CD4-positive, alpha-beta memory T cell (primary cell): ENCODE results near the gene CACNA2D2. TPM values are rescaled to one million over a fixed set of nuclear protein-coding genes. Genes with fewer than 3 reads are reported as not detected.
A peak's percentile ranks its signal among the peaks of the same experiment; 100 is the strongest.

ENCODE experiments used
- CTCF ChIA-PET: fragments of 350-600 bp; sonication (Branson Sonifier 250); formaldehyde crosslinking; loops from one replicate; lab custom pipeline; 2021; ENCODE audit warnings: inconsistent platforms; ENCODE audit not compliant: partially characterized antibody; lab: Charles Lee
- POLR2A ChIA-PET: fragments of 350-600 bp; sonication (Branson Sonifier 250); formaldehyde crosslinking; loops from one replicate; lab custom pipeline; 2021; ENCODE audit not compliant: partially characterized antibody; lab: Charles Lee
- DNase-seq, 5 donors: peaks; one replicate each; pipeline versions ENCODE4 v3.0.0 to v3.0.0-alpha.2; 2020 to 2022; ENCODE audit warnings: mixed read lengths in 1 of 5
- H3K27ac ChIP-seq: one replicate; pipeline ENCODE4 v1.7.0; 2013; ENCODE audit warnings: low read depth, low read length
- H3K27me3 ChIP-seq: 2 replicates; pipeline ENCODE4 v1.7.0; 2013; ENCODE audit warnings: mild to moderate bottlenecking, low read length, moderate library complexity; ENCODE audit not compliant: insufficient read depth
- H3K36me3 ChIP-seq: 2 replicates; pipeline ENCODE4 v1.7.0; 2013; ENCODE audit warnings: mild to moderate bottlenecking, low read length, moderate library complexity; ENCODE audit not compliant: insufficient read depth
- H3K4me1 ChIP-seq: 2 replicates; pipeline ENCODE4 v1.7.0; 2013; ENCODE audit warnings: mild to moderate bottlenecking, low read length, moderate library complexity; ENCODE audit not compliant: insufficient read depth
- H3K4me3 ChIP-seq, 2 donors: one replicate each; pipeline ENCODE4 v1.7.0; 2013; ENCODE audit warnings: low read length in 2 of 2, mild to moderate bottlenecking in 1 of 2
- H3K9me3 ChIP-seq, 2 donors: one replicate each; pipeline ENCODE4 v1.7.0; 2013; ENCODE audit warnings: low read length in 2 of 2, control low read depth in 1 of 2; ENCODE audit not compliant: control insufficient read depth in 1 of 2
- H3K27ac Mint-ChIP-seq, 7 donors: one replicate each; pipeline ENCODE4 v1.8.0; 2020 to 2021; ENCODE audit warnings: mixed read lengths in 7 of 7, mild to moderate bottlenecking in 6 of 7, inconsistent platforms in 3 of 7, moderate library complexity in 3 of 7
- H3K27me3 Mint-ChIP-seq, 2 donors: one replicate each; pipeline ENCODE4 v1.8.0; 2020 to 2021; ENCODE audit warnings: mixed read lengths in 2 of 2
- H3K36me3 Mint-ChIP-seq, 2 donors: one replicate each; pipeline ENCODE4 v1.8.0; 2020 to 2021; ENCODE audit warnings: mixed read lengths in 2 of 2, inconsistent platforms in 1 of 2, mild to moderate bottlenecking in 1 of 2
- H3K4me1 Mint-ChIP-seq, 4 donors: one replicate each; pipeline ENCODE4 v1.8.0; 2020 to 2021; ENCODE audit warnings: mixed read lengths in 4 of 4, mild to moderate bottlenecking in 1 of 4
- H3K4me3 Mint-ChIP-seq, 8 donors: one replicate each; pipeline ENCODE4 v1.8.0; 2020 to 2021; ENCODE audit warnings: mixed read lengths in 8 of 8, mild to moderate bottlenecking in 7 of 8, moderate library complexity in 6 of 8, inconsistent platforms in 3 of 8
- H3K9me3 Mint-ChIP-seq, 8 donors: one replicate each; pipeline ENCODE4 v1.8.0; 2020 to 2021; ENCODE audit warnings: mixed read lengths in 8 of 8, mild to moderate bottlenecking in 5 of 8, inconsistent platforms in 3 of 8, moderate library complexity in 1 of 8
- intact Hi-C: fragments of 100-400 bp; cut with micrococcal nuclease; formaldehyde crosslinking; loops from one replicate; pipeline ENCODE4 v1.15.1; 2023
- polyA plus RNA-seq, 2 donors: library from polyadenylated mRNA; unstranded; fragments of 300-500 nt; fragmentation: Illumina TruSeq; gene quantifications; one replicate each; pipeline ENCODE4 v1.2.3, GENCODE V29; 2021
- total RNA-seq, 2 experiments: library from RNA; stranded (reverse); gene quantifications; one replicate each; pipeline ENCODE4 v1.2.3, GENCODE V29; 2021

CACNA2D2 gene
- total and polyA plus RNA-seq, 4 experiments from 2014 or later: 0.24 to 1.9 (median 1.7) TPM; not detected in 1

GRCh38 chr3:50370594-50370993 is 132.8 kb downstream of the CACNA2D2 start:
- no peaks in the 10 kb centered on the region for H3K9me3 Mint-ChIP-seq
- CTCF ChIA-PET: interaction anchor here (0.6 kb wide), 1 partner anchor 175 kb away, joined by 3 read pairs; no protein-coding TSS in a partner anchor
- H3K36me3 Mint-ChIP-seq: no peaks in the 10 kb centered on the region
- H3K27ac ChIP-seq: no peak overlapping the region
- H3K27ac Mint-ChIP-seq: peak overlapping the region in 1 of 7 donors; percentile 77
- DNase-seq: no peak
- H3K4me3 Mint-ChIP-seq: no peak overlapping the region
- intact Hi-C loops: no loop called here
- H3K4me3 ChIP-seq: no peak overlapping the region
- POLR2A ChIA-PET: interaction anchor here (0.5 kb wide), 1 partner anchor 136 kb away, joined by 3 read pairs; no protein-coding TSS in a partner anchor
- H3K27me3 Mint-ChIP-seq: no peaks in the 10 kb centered on the region
- peaks cover 7 to 28% (median 16%) of the 10 kb centered on the region in 4 donors for H3K4me1 Mint-ChIP-seq
- peaks cover 20% of the 10 kb centered on the region for H3K4me1 ChIP-seq
- H3K9me3 ChIP-seq: no peaks in the 10 kb centered on the region
- H3K27me3 ChIP-seq: no peaks in the 10 kb centered on the region
- no peaks in the 10 kb centered on the region for H3K36me3 ChIP-seq

GRCh38 chr3:50369012-50369670 is 134.3 kb downstream of the CACNA2D2 start:
- H3K36me3 Mint-ChIP-seq: no peaks in the 10 kb centered on the region
- H3K9me3 Mint-ChIP-seq: no peaks in the 10 kb centered on the region
- H3K27ac Mint-ChIP-seq: peak overlapping the region in 3 of 7 donors; percentile 15 to 57 (median 43)
- CTCF ChIA-PET: no interaction called here
- H3K4me3 Mint-ChIP-seq: peak overlapping the region in 1 of 8 donors; percentile 39
- H3K27me3 Mint-ChIP-seq: peaks cover 0 to 1% of the 10 kb centered on the region in 2 donors
- Histone ChIP-seq H3K27me3 (no peaks in the 10 kb centered on the region), H3K4me3 (no peak overlapping the region), H3K36me3 (no peaks in the 10 kb centered on the region), H3K27ac (no peak overlapping the region), H3K4me1 (peaks cover 27% of the 10 kb centered on the region), H3K9me3 (no peaks in the 10 kb centered on the region)
- intact Hi-C loops: loop anchor here (5.0 kb wide), 2 partner anchors 198 to 243 kb away; partner anchors contain the start of genes C3orf18, CISH and HEMK1
- peaks cover 7 to 35% (median 18%) of the 10 kb centered on the region in 4 donors for H3K4me1 Mint-ChIP-seq
- DNase-seq: no peak
- POLR2A ChIA-PET: no interaction called here

GRCh38 chr3:50365842-50366220 is 137.6 kb downstream of the CACNA2D2 start:
- Histone ChIP-seq H3K4me3 (peak overlapping the region; percentile 73 to 100), H3K36me3 (no peaks in the 10 kb centered on the region), H3K27ac (peak overlapping the region; percentile 87), H3K9me3 (no peaks in the 10 kb centered on the region), H3K4me1 (peaks cover 30% of the 10 kb centered on the region), H3K27me3 (no peaks in the 10 kb centered on the region)
- peaks cover 4 to 35% (median 18%) of the 10 kb centered on the region in 4 donors for H3K4me1 Mint-ChIP-seq
- peak overlapping the region; percentile 86 to 94 (median 90) for H3K4me3 Mint-ChIP-seq
- H3K36me3 Mint-ChIP-seq: no peaks in the 10 kb centered on the region
- H3K27me3 Mint-ChIP-seq: peaks cover 0 to 1% of the 10 kb centered on the region in 2 donors
- intact Hi-C loops: loop anchor here (2.0 to 5.0 kb wide), 4 partner anchors 15 to 246 kb away; partner anchors contain the start of genes C3orf18, CISH, CYB561D2 and HEMK1
- DNase-seq: no peak
- no peaks in the 10 kb centered on the region for H3K9me3 Mint-ChIP-seq
- CTCF ChIA-PET: interaction anchor here (0.9 to 1.8 kb wide), 6 partner anchors 16 to 182 kb away, joined by 3 to 13 read pairs (median 4); partner anchors contain the start of genes CYB561D2, NPRL2 and ZMYND10
- H3K27ac Mint-ChIP-seq: peak overlapping the region; percentile 91 to 97 (median 95)
- POLR2A ChIA-PET: interaction anchor here (0.8 to 11.5 kb wide), 15 partner anchors 9 to 251 kb away, joined by 3 to 153 read pairs (median 5); partner anchors contain the start of genes C3orf18, CISH, CYB561D2 and HEMK1

GRCh38 chr3:50365080-50365841 is 138.2 kb downstream of the CACNA2D2 start:
- ChIA-PET POLR2A (interaction anchor here (0.6 to 11.5 kb wide), 17 partner anchors 8 to 1135 kb away, joined by 3 to 153 read pairs (median 4); partner anchors contain the start of genes C3orf18, CISH, CYB561D2 and DCAF1), CTCF (interaction anchor here (0.9 to 1.8 kb wide), 6 partner anchors 15 to 183 kb away, joined by 3 to 13 read pairs (median 4); partner anchors contain the start of genes CYB561D2, NPRL2 and ZMYND10)
- H3K36me3 ChIP-seq: no peaks in the 10 kb centered on the region
- H3K4me1 Mint-ChIP-seq: peaks cover 4 to 35% (median 18%) of the 10 kb centered on the region in 4 donors
- no peaks in the 10 kb centered on the region for H3K9me3 ChIP-seq
- H3K27ac ChIP-seq: peak overlapping the region; percentile 87
- peak overlapping the region; percentile 91 to 97 (median 95) for H3K27ac Mint-ChIP-seq
- H3K27me3 ChIP-seq: no peaks in the 10 kb centered on the region
- peak overlapping the region; percentile 73 to 100 for H3K4me3 ChIP-seq
- DNase-seq: peak; percentile 92 to 97 (median 95)
- H3K36me3 Mint-ChIP-seq: no peaks in the 10 kb centered on the region
- H3K4me3 Mint-ChIP-seq: peak overlapping the region; percentile 86 to 94 (median 90)
- intact Hi-C loops: loop anchor here (2.0 to 5.0 kb wide), 3 partner anchors 14 to 247 kb away; partner anchors contain the start of genes C3orf18, CISH, CYB561D2 and HEMK1
- H3K27me3 Mint-ChIP-seq: peaks cover 0 to 1% of the 10 kb centered on the region in 2 donors
- H3K9me3 Mint-ChIP-seq: no peaks in the 10 kb centered on the region
- H3K4me1 ChIP-seq: peaks cover 30% of the 10 kb centered on the region

- H3K4me1 Mint-ChIP-seq: peaks cover 9 to 38% (median 21%) of the 10 kb centered on the region in 4 donors
- peak overlapping the region; percentile 29 for H3K27ac ChIP-seq
- no peak for DNase-seq
Observed at GRCh38 chr3:50364573-50365079, 138.8 kb downstream of the CACNA2D2 start.

GRCh38 chr3:50359760-50360110 is 143.7 kb downstream of the CACNA2D2 start:
- H3K36me3 ChIP-seq: peaks cover 20% of the 10 kb centered on the region
- Mint-ChIP-seq H3K9me3 (no peaks in the 10 kb centered on the region), H3K4me1 (peaks cover 26 to 49% (median 38%) of the 10 kb centered on the region in 4 donors), H3K36me3 (peaks cover 0 to 30% of the 10 kb centered on the region in 2 donors), H3K4me3 (peak overlapping the region; percentile 95 to 100 (median 98)), H3K27ac (peak overlapping the region; percentile 96 to 98 (median 98)), H3K27me3 (no peaks in the 10 kb centered on the region)
- DNase-seq: no peak
- H3K4me3 ChIP-seq: peak overlapping the region in 1 of 2 donors; percentile 46
- intact Hi-C loops: loop anchor here (1.0 kb wide), 4 partner anchors 8 to 67 kb away; partner anchors contain the start of genes HYAL3, IFRD2, NAA80 and TUSC2
- POLR2A ChIA-PET: interaction anchor here (0.8 to 23.7 kb wide), 5 partner anchors 11 to 61 kb away, joined by 3 to 595 read pairs (median 4); partner anchors contain the start of genes CYB561D2, HYAL3, NAA80 and NPRL2
- H3K9me3 ChIP-seq: no peaks in the 10 kb centered on the region
- H3K27ac ChIP-seq: peak overlapping the region; percentile 97
- H3K4me1 ChIP-seq: peaks cover 50% of the 10 kb centered on the region
- H3K27me3 ChIP-seq: no peaks in the 10 kb centered on the region
- CTCF ChIA-PET: interaction anchor here (1.0 kb wide), 1 partner anchor 13 kb away, joined by 3 read pairs; no protein-coding TSS in a partner anchor

More at GRCh38 chr3:50364573-50365079, 138.8 kb downstream of the CACNA2D2 start:
- peaks cover 34% of the 10 kb centered on the region for H3K4me1 ChIP-seq
- CTCF ChIA-PET: interaction anchor here (0.9 to 1.8 kb wide), 4 partner anchors 14 to 178 kb away, joined by 3 to 13 read pairs (median 8); partner anchors contain the start of genes CYB561D2, NPRL2 and ZMYND10
- no peaks in the 10 kb centered on the region for H3K9me3 ChIP-seq
- Mint-ChIP-seq H3K27me3 (peaks cover 0 to 1% of the 10 kb centered on the region in 2 donors), H3K9me3 (no peaks in the 10 kb centered on the region), H3K4me3 (peak overlapping the region; percentile 46 to 94 (median 90)), H3K27ac (peak overlapping the region in 1 of 7 donors; percentile 91), H3K36me3 (no peaks in the 10 kb centered on the region)
- no peaks in the 10 kb centered on the region for H3K27me3 ChIP-seq
- intact Hi-C loops: loop anchor here (2.0 to 5.0 kb wide), 3 partner anchors 14 to 248 kb away; partner anchors contain the start of genes C3orf18, CISH, CYB561D2 and HEMK1
- POLR2A ChIA-PET: interaction anchor here (0.6 to 11.5 kb wide), 13 partner anchors 8 to 1135 kb away, joined by 3 to 153 read pairs (median 6); partner anchors contain the start of genes C3orf18, CYB561D2, DCAF1 and HEMK1
- peak overlapping the region in 1 of 2 donors; percentile 100 for H3K4me3 ChIP-seq
- H3K36me3 ChIP-seq: no peaks in the 10 kb centered on the region
